ENCODE results near the gene SLC27A6. TPM values are rescaled to one million over a fixed set of nuclear protein-coding genes. Genes with fewer than 3 reads are reported as not detected.

The SLC27A6 gene
- total and polyA plus RNA-seq, 7 donors = 0.55 to 0.82 (median 0.68) TPM; not detected in 2

DNA sequence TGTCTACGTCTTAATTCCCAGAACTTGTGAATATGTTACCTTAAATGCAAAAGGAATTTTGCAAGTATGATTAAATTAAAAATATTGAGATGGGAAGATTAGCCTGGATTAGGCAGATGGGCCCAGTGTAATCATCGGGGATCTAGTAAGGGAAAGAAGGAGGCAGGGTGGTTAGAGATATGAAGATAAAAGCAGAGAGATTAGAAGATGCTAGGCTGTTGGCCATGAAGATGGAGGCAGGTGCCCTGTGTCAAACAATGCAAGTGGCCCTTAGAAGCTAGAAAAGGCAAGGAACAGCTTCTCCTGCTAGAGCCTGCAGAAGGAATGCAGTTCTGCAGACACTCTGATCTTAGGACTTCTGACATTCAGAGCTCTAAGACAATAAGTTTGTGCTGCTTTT is 100.4 kb downstream of the SLC27A6 start:
- no peaks in the 10 kb centered on the region for H3K36me3 ChIP-seq
- intact Hi-C loops (cut with DNase I) = no loop called here
- H3K4me1 ChIP-seq = peaks cover 0 to 12% (median 12%) of the 10 kb centered on the region in 4 donors
- H3K27me3 ChIP-seq = no peaks in the 10 kb centered on the region
- no peak overlapping the region for H3K27ac ChIP-seq
- TF ChIP-seq CTCF (IDR thresholded peaks at IDR 0.05) = no peak
- TF ChIP-seq POLR2A (IDR thresholded peaks at IDR 0.05) = no peak
- TF ChIP-seq POLR2AphosphoS5 (IDR thresholded peaks at IDR 0.05) = no peak
- no peak for TF ChIP-seq EP300 (IDR thresholded peaks at IDR 0.05)
- DNase-seq = no peak
- no peak overlapping the region for H3K4me3 ChIP-seq
- 85 to 89% methylated on average over 2 of the region's 2 CpGs for WGBS, 2 donors
- no peaks in the 10 kb centered on the region for H3K9me3 ChIP-seq

- intact Hi-C loops (cut with DNase I) = no loop called here
Measured at GRCh38 chr5:129067745-129068144, 102.5 kb downstream of the SLC27A6 start.

DNA sequence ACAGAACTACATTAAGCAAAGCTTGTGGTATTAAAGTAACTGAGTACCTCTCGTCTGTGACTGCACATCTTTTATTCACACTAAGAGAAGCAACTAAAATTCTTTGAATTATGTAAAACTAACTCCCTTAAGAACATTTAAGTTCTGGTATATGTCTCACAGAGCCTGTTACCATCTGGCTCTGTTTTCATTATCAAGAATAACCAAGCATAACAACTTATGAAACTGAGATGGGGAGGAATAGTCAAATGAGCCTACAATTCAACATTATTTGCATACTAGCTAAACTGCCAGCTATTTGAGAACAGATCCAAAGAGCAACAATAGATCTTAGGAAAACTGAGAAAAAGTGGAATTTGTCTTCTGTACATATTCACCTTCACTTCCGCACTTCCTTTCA is 104.0 kb downstream of the SLC27A6 start:
- intact Hi-C loops (cut with DNase I) = no loop called here
- TF ChIP-seq POLR2AphosphoS5 (IDR thresholded peaks at IDR 0.05) (no peak), EP300 (IDR thresholded peaks at IDR 0.05) (no peak), CTCF (IDR thresholded peaks at IDR 0.05) (no peak), POLR2A (IDR thresholded peaks at IDR 0.05) (no peak)
- Histone ChIP-seq H3K36me3 (no peaks in the 10 kb centered on the region), H3K4me1 (no peaks in the 10 kb centered on the region), H3K27ac (no peak overlapping the region), H3K9me3 (no peaks in the 10 kb centered on the region), H3K27me3 (no peaks in the 10 kb centered on the region), H3K4me3 (no peak overlapping the region)
- 85% methylated on average over 2 of the region's 2 CpGs for WGBS, 2 donors
- no peak for DNase-seq

More at GRCh38 chr5:129067745-129068144, 102.5 kb downstream of the SLC27A6 start:
- Histone ChIP-seq H3K9me3 (no peaks in the 10 kb centered on the region), H3K4me1 (peaks cover 0 to 12% (median 12%) of the 10 kb centered on the region in 4 donors), H3K4me3 (no peak overlapping the region), H3K27ac (no peak overlapping the region), H3K36me3 (no peaks in the 10 kb centered on the region), H3K27me3 (no peaks in the 10 kb centered on the region)
- no peak for TF ChIP-seq POLR2AphosphoS5 (IDR thresholded peaks at IDR 0.05)
- TF ChIP-seq POLR2A (IDR thresholded peaks at IDR 0.05) = no peak
- TF ChIP-seq EP300 (IDR thresholded peaks at IDR 0.05) = no peak
- no peak for TF ChIP-seq CTCF (IDR thresholded peaks at IDR 0.05)
- DNase-seq = no peak

GRCh38 chr5:129073111-129073510 is 107.8 kb downstream of the SLC27A6 start:
- no peak overlapping the region for H3K4me3 ChIP-seq
- H3K27ac ChIP-seq = no peak overlapping the region
- TF ChIP-seq POLR2AphosphoS5 (IDR thresholded peaks at IDR 0.05) (no peak), POLR2A (IDR thresholded peaks at IDR 0.05) (no peak), EP300 (IDR thresholded peaks at IDR 0.05) (no peak), CTCF (IDR thresholded peaks at IDR 0.05) (no peak)
- H3K9me3 ChIP-seq = no peaks in the 10 kb centered on the region
- H3K36me3 ChIP-seq = no peaks in the 10 kb centered on the region
- no peak for DNase-seq
- H3K4me1 ChIP-seq = peaks cover 0 to 6% (median 2%) of the 10 kb centered on the region in 4 donors
- H3K27me3 ChIP-seq = no peaks in the 10 kb centered on the region
- intact Hi-C loops (cut with DNase I) = no loop called here
- 78 to 81% methylated on average over 3 of the region's 3 CpGs for WGBS, 2 donors

GRCh38 chr5:129074903-129075302 is 109.6 kb downstream of the SLC27A6 start:
- intact Hi-C loops (cut with DNase I) = no loop called here
- H3K9me3 ChIP-seq = no peaks in the 10 kb centered on the region
- 68 to 72% methylated on average over 4 of the region's 4 CpGs for WGBS, 2 donors
- no peak for TF ChIP-seq EP300 (IDR thresholded peaks at IDR 0.05)
- TF ChIP-seq POLR2AphosphoS5 (IDR thresholded peaks at IDR 0.05) = no peak
- TF ChIP-seq CTCF (IDR thresholded peaks at IDR 0.05) = no peak
- H3K27me3 ChIP-seq = no peaks in the 10 kb centered on the region
- H3K4me3 ChIP-seq = no peak overlapping the region
- H3K4me1 ChIP-seq = peaks cover 0 to 6% (median 2%) of the 10 kb centered on the region in 4 donors
- no peaks in the 10 kb centered on the region for H3K36me3 ChIP-seq
- H3K27ac ChIP-seq = no peak overlapping the region
- no peak for DNase-seq

Data from sigmoid colon (tissue), 7 donors.